Breast epithelium (tissue), 3 donors: ENCODE data around the gene SHISA5.

ENCODE experiments used
- POLR2A ChIP-seq: fragments of 450-650 bp; IDR thresholded peaks from one replicate; pipeline ENCODE4 v1.6.1; 2016; ENCODE audit warnings: antibody characterized with exemption, mild to moderate bottlenecking, moderate library complexity
- POLR2AphosphoS5 ChIP-seq, 3 donors: sonication (generic); formaldehyde crosslinking; IDR thresholded peaks; one replicate each; pipeline ENCODE4 v1.6.1; 2017; ENCODE audit warnings: antibody characterized with exemption in 3 of 3

DNA sequence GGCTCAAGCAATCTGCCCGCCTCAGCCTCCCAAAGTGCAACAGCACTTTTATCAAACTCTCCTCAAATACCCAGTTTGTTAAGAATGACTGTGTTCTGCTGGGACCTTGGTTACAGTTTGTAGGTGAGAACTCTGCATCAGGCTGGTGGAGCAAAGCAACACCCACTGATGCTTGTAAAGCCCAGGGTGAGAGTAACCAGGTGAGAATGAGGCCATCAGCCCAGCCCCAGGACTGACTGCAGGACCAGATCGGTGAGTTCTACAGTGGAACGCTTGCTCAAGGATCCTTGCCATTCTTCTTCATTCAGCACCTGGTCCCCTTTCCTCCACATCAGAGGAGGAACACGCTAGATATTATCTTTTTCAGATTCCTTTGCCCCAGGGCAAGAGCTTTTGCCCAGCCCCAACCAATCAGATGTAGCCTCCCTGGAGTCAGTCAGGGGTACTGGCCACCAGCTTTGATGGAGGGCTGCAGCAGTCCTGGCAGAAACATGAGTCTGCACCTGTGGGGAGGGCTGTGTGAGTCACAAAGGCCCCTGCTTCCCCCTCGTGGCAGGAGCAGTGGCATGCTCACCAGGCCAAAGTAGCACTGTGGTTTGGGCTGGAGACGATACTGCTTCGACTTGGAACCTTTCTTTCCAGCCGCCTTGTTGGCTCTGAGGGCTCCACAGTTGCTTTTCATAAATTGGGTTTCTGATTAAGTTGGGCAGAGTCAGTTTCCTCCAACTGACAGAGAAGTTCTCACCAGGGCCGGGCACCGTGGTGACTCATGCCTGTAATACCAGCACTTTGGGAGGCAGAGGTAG lies 3.5 kb upstream of the SHISA5 start:
- TF ChIP-seq POLR2AphosphoS5 (IDR thresholded peaks at IDR 0.05) (peak in 1 of 3 donors; percentile 9), POLR2A (no peak)
